Measurements from ENCODE around the gene MED23.

DNA sequence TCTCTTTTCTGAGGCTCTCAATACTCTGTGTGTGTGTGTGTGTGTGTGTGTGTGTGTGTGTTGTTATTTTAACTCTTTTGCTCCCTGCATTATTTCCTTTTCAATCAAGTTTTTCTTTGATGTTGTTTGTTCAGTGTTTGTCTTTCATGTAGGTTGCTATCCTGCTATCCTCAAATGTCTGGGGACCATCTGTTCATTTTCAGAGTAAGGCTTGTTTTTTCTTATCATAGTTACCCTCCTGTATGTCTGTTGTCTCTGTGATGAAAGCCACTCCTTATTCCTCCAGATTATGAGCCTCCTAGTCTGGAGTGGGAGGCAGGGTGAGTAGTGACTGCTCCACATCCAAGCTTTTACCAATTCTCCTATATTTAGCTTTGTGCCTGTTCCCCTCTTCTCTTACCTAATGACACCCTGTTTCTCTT is 18.2 kb upstream of the MED23 start:
- TF ChIP-seq, protein P1, sequence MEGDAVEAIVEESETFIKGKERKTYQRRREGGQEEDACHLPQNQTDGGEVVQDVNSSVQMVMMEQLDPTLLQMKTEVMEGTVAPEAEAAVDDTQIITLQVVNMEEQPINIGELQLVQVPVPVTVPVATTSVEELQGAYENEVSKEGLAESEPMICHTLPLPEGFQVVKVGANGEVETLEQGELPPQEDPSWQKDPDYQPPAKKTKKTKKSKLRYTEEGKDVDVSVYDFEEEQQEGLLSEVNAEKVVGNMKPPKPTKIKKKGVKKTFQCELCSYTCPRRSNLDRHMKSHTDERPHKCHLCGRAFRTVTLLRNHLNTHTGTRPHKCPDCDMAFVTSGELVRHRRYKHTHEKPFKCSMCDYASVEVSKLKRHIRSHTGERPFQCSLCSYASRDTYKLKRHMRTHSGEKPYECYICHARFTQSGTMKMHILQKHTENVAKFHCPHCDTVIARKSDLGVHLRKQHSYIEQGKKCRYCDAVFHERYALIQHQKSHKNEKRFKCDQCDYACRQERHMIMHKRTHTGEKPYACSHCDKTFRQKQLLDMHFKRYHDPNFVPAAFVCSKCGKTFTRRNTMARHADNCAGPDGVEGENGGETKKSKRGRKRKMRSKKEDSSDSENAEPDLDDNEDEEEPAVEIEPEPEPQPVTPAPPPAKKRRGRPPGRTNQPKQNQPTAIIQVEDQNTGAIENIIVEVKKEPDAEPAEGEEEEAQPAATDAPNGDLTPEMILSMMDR (IDR thresholded peaks at IDR 0.05 in 2 of 3, conservative IDR thresholded peaks at IDR 0.05 in 1 of 3; ENCODE audit: control insufficient read depth in 2 of 3, extremely low read depth in 1 of 3, insufficient read depth in 1 of 3, low read depth in 3 of 3, low read length in 3 of 3), result no peak
- TF ChIP-seq CREM (IDR thresholded peaks at IDR 0.05; ENCODE audit: low read depth), result no peak
- TF ChIP-seq EP300 (IDR thresholded peaks at IDR 0.05; ENCODE audit: borderline replicate concordance in 1 of 2, control insufficient read depth in 1 of 2, low read depth in 2 of 2, low read length in 2 of 2), result no peak

All from GM12878 (cell line).